Rectal smooth muscle tissue (tissue), 1 donor: Measurements from ENCODE around the gene ONECUT2.
"Not testable (repeated sequence)": the region's sequence is repeated elsewhere in the genome, so short reads cannot be mapped to it uniquely, and the experiment has no call there.

Experiments used
- H3K27ac ChIP-seq: one replicate; pipeline ENCODE4 v1.7.0; 2013; ENCODE audit warnings: low read depth, low read length, inconsistent platforms
- H3K27me3 ChIP-seq: one replicate; pipeline ENCODE4 v1.7.0; 2013; ENCODE audit warnings: low read length; ENCODE audit not compliant: control insufficient read depth, insufficient read depth
- H3K36me3 ChIP-seq: one replicate; pipeline ENCODE4 v1.7.0; 2013; ENCODE audit warnings: low read length; ENCODE audit not compliant: control insufficient read depth, insufficient read depth
- H3K4me1 ChIP-seq: one replicate; pipeline ENCODE4 v1.7.0; 2013; ENCODE audit warnings: low read length; ENCODE audit not compliant: control insufficient read depth, insufficient read depth
- H3K4me3 ChIP-seq: one replicate; pipeline ENCODE4 v1.7.0; 2013; ENCODE audit warnings: low read length
- H3K9ac ChIP-seq: one replicate; pipeline ENCODE4 v1.7.0; 2013; ENCODE audit warnings: low read length

The ONECUT2 gene

GRCh38 chr18:57475408-57475807, 40.2 kb downstream of the ONECUT2 start:
- Histone ChIP-seq H3K27me3 (no peaks in the 10 kb centered on the region), H3K9ac (no peak overlapping the region), H3K36me3 (no peaks in the 10 kb centered on the region), H3K4me1 (no peaks in the 10 kb centered on the region), H3K27ac (no peak overlapping the region), H3K4me3 (no peak overlapping the region)

- H3K4me1 ChIP-seq: no peaks in the 10 kb centered on the region
- no peaks in the 10 kb centered on the region for H3K27me3 ChIP-seq
- no peak overlapping the region for H3K27ac ChIP-seq
- H3K9ac ChIP-seq: no peak overlapping the region
- H3K4me3 ChIP-seq: no peak overlapping the region
- no peaks in the 10 kb centered on the region for H3K36me3 ChIP-seq
These were observed 40.7 kb downstream of the ONECUT2 start for GRCh38 chr18:57475903-57476302.

GRCh38 chr18:57480733-57481132, 45.6 kb downstream of the ONECUT2 start:
- no peak overlapping the region for H3K4me3 ChIP-seq
- H3K27ac ChIP-seq: no peak overlapping the region
- H3K36me3 ChIP-seq: no peaks in the 10 kb centered on the region
- H3K4me1 ChIP-seq: no peaks in the 10 kb centered on the region
- no peaks in the 10 kb centered on the region for H3K27me3 ChIP-seq
- no peak overlapping the region for H3K9ac ChIP-seq

- no peak overlapping the region for H3K4me3 ChIP-seq
- H3K9ac ChIP-seq: no peak overlapping the region
- no peaks in the 10 kb centered on the region for H3K4me1 ChIP-seq
- no peak overlapping the region for H3K27ac ChIP-seq
- no peaks in the 10 kb centered on the region for H3K36me3 ChIP-seq
- no peaks in the 10 kb centered on the region for H3K27me3 ChIP-seq
These were observed 62.5 kb downstream of the ONECUT2 start for GRCh38 chr18:57497372-57498294.

- no peaks in the 10 kb centered on the region for H3K27me3 ChIP-seq
- no peaks in the 10 kb centered on the region for H3K36me3 ChIP-seq
- H3K9ac ChIP-seq: no peak overlapping the region
- no peak overlapping the region for H3K4me3 ChIP-seq
- no peak overlapping the region for H3K27ac ChIP-seq
- H3K4me1 ChIP-seq: no peaks in the 10 kb centered on the region
These were observed 63.6 kb downstream of the ONECUT2 start for GRCh38 chr18:57498682-57499256.

GRCh38 chr18:57502624-57503023, 67.5 kb downstream of the ONECUT2 start:
- Histone ChIP-seq H3K27ac (no peak overlapping the region), H3K9ac (no peak overlapping the region), H3K27me3 (no peaks in the 10 kb centered on the region), H3K36me3 (no peaks in the 10 kb centered on the region), H3K4me1 (no peaks in the 10 kb centered on the region), H3K4me3 (no peak overlapping the region)

- H3K36me3 ChIP-seq: no peaks in the 10 kb centered on the region
- no peaks in the 10 kb centered on the region for H3K27me3 ChIP-seq
- no peak overlapping the region for H3K9ac ChIP-seq
- no peak overlapping the region for H3K27ac ChIP-seq
- no peaks in the 10 kb centered on the region for H3K4me1 ChIP-seq
- H3K4me3 ChIP-seq: no peak overlapping the region
These were observed 70.1 kb downstream of the ONECUT2 start for GRCh38 chr18:57505231-57505630.

- H3K27me3 ChIP-seq: no peaks in the 10 kb centered on the region
These were observed 80.9 kb downstream of the ONECUT2 start for GRCh38 chr18:57516056-57516455.

GRCh38 chr18:57518533-57518932, 83.4 kb downstream of the ONECUT2 start:
- Histone ChIP-seq H3K27ac (no peak overlapping the region), H3K27me3 (no peaks in the 10 kb centered on the region), H3K4me1 (no peaks in the 10 kb centered on the region), H3K36me3 (no peaks in the 10 kb centered on the region), H3K4me3 (no peak overlapping the region), H3K9ac (no peak overlapping the region)

More at GRCh38 chr18:57516056-57516455, 80.9 kb downstream of the ONECUT2 start:
- H3K4me1 ChIP-seq: no peaks in the 10 kb centered on the region
- H3K9ac ChIP-seq: no peak overlapping the region
- H3K27ac ChIP-seq: no peak overlapping the region
- no peak overlapping the region for H3K4me3 ChIP-seq
- H3K36me3 ChIP-seq: no peaks in the 10 kb centered on the region

- no peak overlapping the region for H3K4me3 ChIP-seq
- no peak overlapping the region for H3K9ac ChIP-seq
- H3K36me3 ChIP-seq: no peaks in the 10 kb centered on the region
- no peaks in the 10 kb centered on the region for H3K4me1 ChIP-seq
- H3K27me3 ChIP-seq: no peaks in the 10 kb centered on the region
- no peak overlapping the region for H3K27ac ChIP-seq
These were observed 84.7 kb downstream of the ONECUT2 start for GRCh38 chr18:57519668-57520424.

GRCh38 chr18:57522348-57522747, 87.2 kb downstream of the ONECUT2 start:
- not testable (repeated sequence) for H3K27ac ChIP-seq, H3K4me1 ChIP-seq, H3K36me3 ChIP-seq, H3K27me3 ChIP-seq, H3K9ac ChIP-seq, H3K4me3 ChIP-seq

- H3K9ac ChIP-seq: no peak overlapping the region
- H3K36me3 ChIP-seq: no peaks in the 10 kb centered on the region
- H3K4me3 ChIP-seq: no peak overlapping the region
- no peaks in the 10 kb centered on the region for H3K4me1 ChIP-seq
- H3K27me3 ChIP-seq: no peaks in the 10 kb centered on the region
- H3K27ac ChIP-seq: no peak overlapping the region
These were observed 88.2 kb downstream of the ONECUT2 start for GRCh38 chr18:57523171-57523956.
